ENCODE data around the gene CHTOP.
A peak's percentile ranks its signal among the peaks of the same experiment; 100 is the strongest.

- TF ChIP-seq CTCF (IDR thresholded peaks at IDR 0.05) (peak in 1 of 6 experiments; percentile 2), POLR2A (IDR thresholded peaks at IDR 0.05) (peak in 2 of 4 donors; percentile 19 to 43)
These were observed 44.9 kb downstream of the CHTOP start, which contains the start of gene NPR1 for GRCh38 chr1:153678519-153679336.

Data from upper lobe of left lung (tissue), 4 donors.